ENCODE measurements around the gene COX8A.

DNA sequence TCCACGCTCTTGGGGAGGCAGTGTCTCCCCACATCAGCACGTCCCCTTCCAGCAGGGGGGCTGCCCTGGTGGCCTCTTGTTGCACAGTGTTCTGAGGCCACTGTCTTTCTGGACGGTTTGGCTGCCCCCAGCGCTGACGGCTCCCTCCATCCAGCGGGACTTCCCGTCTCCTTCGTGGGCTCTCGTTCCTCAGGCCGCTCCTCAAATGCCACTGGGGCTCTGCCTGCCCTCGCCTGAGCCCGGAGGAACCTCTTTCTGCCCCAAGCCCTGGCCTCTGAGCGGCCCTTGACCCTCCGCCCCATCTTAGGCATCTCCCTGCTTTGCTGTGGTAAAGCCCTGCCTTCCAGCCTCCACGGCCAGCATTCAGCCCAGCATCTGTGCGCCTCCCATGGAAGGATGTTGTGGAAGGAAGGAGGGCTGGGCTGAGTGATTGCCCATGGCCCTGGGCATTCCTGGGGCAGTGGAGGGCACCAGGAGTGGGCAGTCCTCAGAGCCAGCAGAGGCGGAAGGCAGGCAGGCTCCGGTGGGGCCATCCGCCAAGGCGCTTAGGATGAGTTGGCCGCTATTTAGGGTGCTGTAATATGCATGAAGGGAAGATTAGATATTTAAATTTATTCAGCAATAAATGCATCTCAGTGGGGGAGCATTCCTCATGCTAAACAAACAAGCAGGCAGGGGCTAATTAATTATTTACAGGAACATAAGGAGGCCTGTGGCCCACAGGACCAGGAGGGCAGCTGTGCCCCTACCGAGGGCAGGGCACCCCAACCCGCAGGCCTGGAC is 29.6 kb downstream of the COX8A start:
- TF ChIP-seq EZH2phosphoT487 (IDR thresholded peaks at IDR 0.05; ENCODE audit: low read length) (no peak), CTCF (IDR thresholded peaks at IDR 0.05; ENCODE audit: low read length) (no peak)
